ELR (cell line): Measurements from ENCODE around the gene TXNL4B.
"Not testable (repeated sequence)": the region's sequence is repeated elsewhere in the genome, so short reads cannot be mapped to it uniquely, and the experiment has no call there.

Experiments used
- DNase-seq: peaks from one replicate; pipeline ENCODE4 v3.0.0-alpha.2; 2015; ENCODE audit warnings: low read depth

The TXNL4B gene

GRCh38 chr16:72072514-72073342, 20.7 kb downstream of the TXNL4B start:
- no peak for DNase-seq

DNA sequence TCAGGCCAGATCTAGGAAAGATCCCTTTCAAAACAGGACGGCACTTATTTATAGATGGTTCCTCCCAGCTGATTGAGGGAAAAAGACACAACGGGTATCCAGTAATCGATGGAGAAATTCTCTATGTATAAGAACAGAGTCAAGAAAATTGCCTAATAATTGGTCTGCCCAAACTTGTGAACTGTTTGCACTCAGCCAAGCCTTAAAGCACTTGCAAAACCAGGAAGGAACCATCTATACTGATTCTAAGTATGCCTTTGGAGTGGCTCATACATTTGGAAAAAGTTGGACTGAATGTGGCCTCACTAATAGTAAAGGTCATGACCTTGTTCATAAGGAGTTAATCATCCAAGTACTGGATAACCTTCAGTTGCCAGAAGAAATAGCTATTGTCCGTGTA, 24.5 kb downstream of the TXNL4B start:
- no peak for DNase-seq

- peak; percentile 52 for DNase-seq
Observed at GRCh38 chr16:72066747-72067146, 26.7 kb downstream of the TXNL4B start.

GRCh38 chr16:72064361-72064894, 29.0 kb downstream of the TXNL4B start:
- DNase-seq = no peak

DNA sequence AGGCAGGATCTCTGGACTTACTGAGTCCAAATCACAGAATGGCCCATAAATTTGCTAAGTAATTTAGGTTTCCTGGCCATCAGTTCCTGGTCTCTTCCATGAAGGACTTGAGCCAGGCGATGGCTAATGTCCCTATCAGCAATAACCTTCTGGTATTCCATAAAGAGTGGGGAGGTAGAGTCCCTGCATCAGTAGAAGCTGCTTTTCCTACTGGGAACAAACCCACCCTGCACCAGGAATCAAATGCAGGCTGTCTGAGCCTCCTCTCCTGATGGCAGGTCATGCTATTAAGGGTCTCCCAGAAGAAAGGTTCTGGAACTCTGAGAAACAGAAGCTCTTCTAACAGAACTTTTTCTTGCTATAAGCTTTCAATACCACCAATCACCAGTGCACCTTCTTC, 31.9 kb downstream of the TXNL4B start:
- no peak for DNase-seq

- DNase-seq = no peak
Observed at GRCh38 chr16:72060405-72060804, 33.0 kb downstream of the TXNL4B start.

GRCh38 chr16:72059060-72059459, 34.4 kb downstream of the TXNL4B start:
- not testable (repeated sequence) for DNase-seq

DNA sequence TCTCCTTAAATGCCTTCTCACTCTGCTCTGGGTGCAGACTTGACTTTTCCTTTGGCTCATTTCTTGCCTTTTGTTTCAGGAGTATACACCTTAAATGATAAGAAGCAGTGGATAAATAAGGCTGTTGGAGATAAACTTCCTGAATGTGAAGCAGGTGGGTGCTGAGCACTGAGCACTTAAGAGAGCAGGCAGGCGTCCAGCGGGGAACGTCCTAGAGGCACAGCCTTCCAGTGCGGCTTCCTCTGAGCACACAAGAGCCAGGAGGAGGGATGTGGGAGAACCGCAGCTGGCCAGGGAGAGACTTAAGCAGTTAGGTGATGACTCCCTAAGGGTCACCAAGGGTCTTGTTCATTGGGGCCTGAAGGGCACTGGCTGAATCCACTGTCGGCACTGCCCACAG, 36.1 kb downstream of the TXNL4B start:
- DNase-seq = not testable (repeated sequence)

- no peak for DNase-seq
Observed at GRCh38 chr16:72055911-72056310, 37.5 kb downstream of the TXNL4B start.

- not testable (repeated sequence) for DNase-seq
Observed at GRCh38 chr16:72054254-72054847, 39.1 kb downstream of the TXNL4B start, which contains the start of gene HP. TSS of gene HP (plus strand) at chr16:72054505. CDS start at chr16:72054653, 148 bp downstream.

- DNase-seq = no peak
Observed at GRCh38 chr16:72051818-72052217, 41.6 kb downstream of the TXNL4B start.

GRCh38 chr16:72050769-72051464, 42.5 kb downstream of the TXNL4B start:
- no peak for DNase-seq

- no peak for DNase-seq
Observed at GRCh38 chr16:72049110-72049509, 44.3 kb downstream of the TXNL4B start.

GRCh38 chr16:72044825-72045359, 48.5 kb downstream of the TXNL4B start:
- DNase-seq = no peak

DNA sequence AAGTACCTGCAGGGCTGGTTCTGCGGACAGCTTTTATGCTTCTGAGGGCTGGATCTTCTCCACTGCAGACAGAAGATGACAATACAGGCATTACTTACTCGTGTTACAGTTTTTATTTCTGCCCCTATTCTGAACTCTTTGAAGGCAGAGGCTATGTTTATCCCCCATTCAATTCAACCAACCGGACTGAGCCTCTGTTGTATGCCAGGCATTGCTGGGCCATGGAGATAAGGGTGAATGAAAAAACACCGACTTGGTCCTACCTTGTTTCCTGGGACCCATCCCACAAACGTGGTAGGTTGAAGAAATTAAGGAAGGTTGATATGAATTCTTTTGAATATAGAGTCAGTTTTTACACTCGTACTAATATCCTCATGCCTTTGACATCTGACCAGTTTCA, 49.1 kb downstream of the TXNL4B start:
- no peak for DNase-seq

DNA sequence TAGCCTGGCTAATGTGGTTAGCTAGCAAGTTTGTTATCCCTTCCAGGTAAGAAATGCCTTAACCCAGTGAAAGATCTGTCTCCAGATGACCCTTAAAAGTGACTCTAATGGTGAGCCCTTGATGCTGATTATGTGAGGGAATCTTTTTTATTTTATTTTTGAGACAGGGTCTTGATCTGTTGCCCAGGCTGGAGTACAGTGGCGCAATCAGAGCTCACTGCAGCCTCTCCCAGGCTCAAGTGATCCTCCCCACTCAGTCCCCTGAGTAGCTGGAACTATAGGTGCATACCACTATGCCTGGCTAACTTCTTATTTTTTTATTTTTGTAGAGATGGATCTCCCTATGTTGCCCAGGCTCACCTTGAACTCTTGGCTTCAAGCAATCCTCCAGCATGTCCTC, 49.9 kb downstream of the TXNL4B start:
- DNase-seq = no peak

- DNase-seq = no peak
Observed at GRCh38 chr16:72043058-72043457, 50.4 kb downstream of the TXNL4B start.

DNA sequence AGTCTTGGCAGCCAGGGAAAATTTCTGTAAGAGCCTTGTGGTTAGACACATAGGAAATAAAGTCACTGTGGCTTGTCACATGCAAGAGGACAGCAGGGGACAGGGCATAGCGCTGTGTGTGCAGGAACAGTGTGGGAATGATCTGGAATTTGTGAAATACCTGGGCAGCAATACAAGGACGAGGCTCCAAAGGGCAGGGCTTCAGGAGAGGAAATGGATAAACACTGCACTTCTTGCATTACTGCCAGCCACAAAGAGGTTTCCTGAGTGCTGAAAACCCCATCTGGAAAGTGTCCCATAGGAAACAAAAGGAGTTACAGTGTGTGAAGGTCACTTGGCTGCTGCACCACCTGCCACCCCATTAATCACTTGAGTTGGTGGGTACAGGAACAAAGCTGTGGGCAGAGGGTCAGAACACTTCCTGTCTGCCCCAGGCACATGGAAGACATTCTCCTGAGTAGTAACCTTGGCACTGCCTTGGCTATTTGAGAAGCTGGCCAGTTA, 51.2 kb downstream of the TXNL4B start:
- DNase-seq = no peak

DNA sequence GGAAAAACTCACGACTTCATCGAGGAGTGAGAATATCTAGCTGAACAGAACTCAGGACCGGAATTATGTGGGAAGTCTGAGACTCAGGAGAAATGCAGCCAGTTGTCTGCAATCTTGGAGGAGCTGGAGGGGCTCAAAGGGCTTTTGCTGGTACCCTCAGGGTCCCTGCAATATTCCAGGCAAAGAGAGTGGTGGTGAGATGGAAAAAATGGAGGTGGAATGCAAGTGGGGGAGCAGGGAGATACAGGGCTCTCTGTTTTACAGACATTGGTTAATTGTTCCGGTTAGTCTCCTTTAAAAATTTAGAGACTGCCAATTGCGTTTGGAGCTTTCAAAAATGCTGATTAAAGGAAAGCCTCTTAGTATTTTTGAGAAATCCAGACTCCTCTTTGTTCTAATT, 57.3 kb downstream of the TXNL4B start:
- no peak for DNase-seq
